Stimulated activated CD4-positive, alpha-beta T cell treated with anti-CD3 and anti-CD28 coated beads, TNF-alpha, amount 100 ng/mL, for 24 hours (primary cell): Measurements from ENCODE around the gene GBX1.

ENCODE experiments used
- DNase-seq, 3 experiments: peaks; one replicate each; pipeline ENCODE4 v3.0.0-alpha.2; 2020; ENCODE audit warnings: low read depth in 3 of 3

Gene GBX1

GRCh38 chr7:151173386-151174245, 6.1 kb upstream of the GBX1 start:
- DNase-seq = no peak

- peak; percentile 54 to 71 (median 61) for DNase-seq
These were observed 5.0 kb upstream of the GBX1 start for GRCh38 chr7:151172273-151173141.

GRCh38 chr7:151168787-151169162, 1.3 kb upstream of the GBX1 start:
- DNase-seq = no peak

- DNase-seq = peak in 2 of 3 experiments; percentile 14 to 63
These were observed 701 bp upstream of the GBX1 start for GRCh38 chr7:151168003-151168786.

- DNase-seq = no peak
These were observed 781 bp downstream of the GBX1 start for GRCh38 chr7:151166629-151167196.

- no peak for DNase-seq
These were observed 5.7 kb downstream of the GBX1 start for GRCh38 chr7:151161757-151162156.

GRCh38 chr7:151157645-151158329, 9.7 kb downstream of the GBX1 start:
- no peak for DNase-seq

- no peak for DNase-seq
These were observed 14.6 kb downstream of the GBX1 start for GRCh38 chr7:151152643-151153513.

- DNase-seq = no peak
These were observed 17.1 kb downstream of the GBX1 start for GRCh38 chr7:151150388-151150787.

- no peak for DNase-seq
These were observed 18.9 kb downstream of the GBX1 start for GRCh38 chr7:151148319-151149259.

GRCh38 chr7:151146761-151147160, 20.7 kb downstream of the GBX1 start:
- no peak for DNase-seq

- no peak for DNase-seq
These were observed 23.1 kb downstream of the GBX1 start for GRCh38 chr7:151144387-151144786.

- no peak for DNase-seq
These were observed 24.1 kb downstream of the GBX1 start for GRCh38 chr7:151143261-151144015.

GRCh38 chr7:151142686-151143040, 24.8 kb downstream of the GBX1 start:
- DNase-seq = no peak

GRCh38 chr7:151141855-151142685, 25.4 kb downstream of the GBX1 start:
- no peak for DNase-seq

GRCh38 chr7:151141311-151141854, 26.1 kb downstream of the GBX1 start:
- DNase-seq = no peak

- no peak for DNase-seq
These were observed 26.7 kb downstream of the GBX1 start for GRCh38 chr7:151140826-151141225.
